SK-N-SH (cell line): ENCODE results near the gene MCTS1. TPM values are rescaled to one million over a fixed set of nuclear protein-coding genes. Genes with fewer than 3 reads are reported as not detected.

Source experiments
- CHD2 ChIP-seq: fragments of 150-350 bp; IDR thresholded peaks from 2 replicates; pipeline ENCODE4 v1.6.1; 2018; ENCODE audit warnings: low read length; ENCODE audit not compliant: partially characterized antibody
- CTCF ChIP-seq: fragments of 200-600 bp; sonication (generic); IDR thresholded peaks from 2 replicates; pipeline ENCODE4 v1.6.1; 2017; ENCODE audit warnings: antibody characterized with exemption, mild to moderate bottlenecking, moderate library complexity
- ELF1 ChIP-seq: IDR thresholded peaks from 2 replicates; pipeline ENCODE4 v1.4.0; 2012
- FOXM1 ChIP-seq: IDR thresholded peaks from 2 replicates; pipeline ENCODE4 v1.4.0; 2012; ENCODE audit warnings: low read depth, mild to moderate bottlenecking
- GABPA ChIP-seq: IDR thresholded peaks from 2 replicates; pipeline ENCODE4 v1.4.0; 2012; ENCODE audit warnings: low read depth, mild to moderate bottlenecking
- JUND ChIP-seq: IDR thresholded peaks from 2 replicates; pipeline ENCODE4 v1.4.0; 2012
- MAX ChIP-seq: IDR thresholded peaks from 2 replicates; pipeline ENCODE4 v1.4.0; 2012; ENCODE audit warnings: low read depth
- MXI1 ChIP-seq: IDR thresholded peaks from 2 replicates; pipeline ENCODE4 v1.6.1; 2012; ENCODE audit warnings: mild to moderate bottlenecking, low read depth, low read length, improper control_type of control experiment
- NFIC ChIP-seq: IDR thresholded peaks from 2 replicates; pipeline ENCODE4 v1.4.0; 2012; ENCODE audit warnings: borderline replicate concordance
- PBX3 ChIP-seq: IDR thresholded peaks from 2 replicates; pipeline ENCODE4; 2012
- POLR2AphosphoS5 ChIP-seq: IDR thresholded peaks from 2 replicates; pipeline ENCODE4 v1.6.1; 2012; ENCODE audit warnings: low read depth, low read length
- RCOR1 ChIP-seq: fragments of 150-350 bp; IDR thresholded peaks from 2 replicates; pipeline ENCODE4 v1.6.1; 2017; ENCODE audit warnings: antibody characterized with exemption, low read length
- REST ChIP-seq: IDR thresholded peaks from 2 replicates; pipeline ENCODE4 v1.6.1; 2012; ENCODE audit warnings: mild to moderate bottlenecking, low read depth, low read length, moderate library complexity
- RFX5 ChIP-seq: IDR thresholded peaks from 2 replicates; pipeline ENCODE4 v1.6.1; 2012; ENCODE audit warnings: mild to moderate bottlenecking, improper control_type of control experiment, low read length
- SIN3A ChIP-seq: IDR thresholded peaks from 2 replicates; pipeline ENCODE4 v1.6.1; 2012; ENCODE audit warnings: low read depth, mild to moderate bottlenecking, low read length, moderate library complexity, borderline replicate concordance
- SMC3 ChIP-seq: IDR thresholded peaks from 2 replicates; pipeline ENCODE4 v1.6.1; 2012; ENCODE audit warnings: low read depth, low read length, improper control_type of control experiment
- TAF1 ChIP-seq: IDR thresholded peaks from 2 replicates; pipeline ENCODE4 v1.6.1; 2012; ENCODE audit warnings: low read depth, mild to moderate bottlenecking, low read length, moderate library complexity, borderline replicate concordance
- TCF12 ChIP-seq: IDR thresholded peaks from 2 replicates; pipeline ENCODE4 v1.4.0; 2012
- YY1 ChIP-seq: IDR thresholded peaks from 2 replicates; pipeline ENCODE4 v1.4.0; 2012; ENCODE audit warnings: low read depth, mild to moderate bottlenecking
- polyA plus RNA-seq, 3 experiments: library from polyadenylated mRNA; depleted of rRNA; stranded (reverse); fragments of >200 nt; gene quantifications; 2 replicates each; pipeline ENCODE4 v1.2.3, GENCODE V29; 2012
- TF ChIP-seq, protein P1 (sequence below): fragments of 150-350 bp; IDR thresholded peaks from 2 replicates; pipeline ENCODE4 v1.6.1; 2017; ENCODE audit warnings: antibody characterized with exemption, low read length, low read depth, borderline replicate concordance

MCTS1 gene
- polyA plus RNA-seq, 1 of the 3 experiments (the other 2 are of a cell fraction), result 62.1 TPM

- TF ChIP-seq REST (no peak), YY1 (peak; percentile 90), SMC3 (no peak), NFIC (peak; percentile 2; the same call in 1 of the 2 replicates), ELF1 (peak; percentile 63), MXI1 (peak; percentile 30; the same call in 1 of the 2 replicates), CTCF (no peak), SIN3A (no peak), TCF12 (peak; percentile 54), POLR2AphosphoS5 (no peak; the same call in none of the 2 replicates), JUND (0 out of 2 replicates have a peak, but pooled peaks have one; percentile 35), PBX3 (no peak; the same call in 1 of the 2 replicates), GABPA (peak; percentile 75), MAX (peak; percentile 84; the same call in 1 of the 2 replicates), TAF1 (no peak; the same call in none of the 2 replicates), RCOR1 (no peak), RFX5 (peak; percentile 35; the same call in 1 of the 2 replicates), CHD2 (peak; percentile 85), FOXM1 (no peak)
- TF ChIP-seq, protein P1, sequence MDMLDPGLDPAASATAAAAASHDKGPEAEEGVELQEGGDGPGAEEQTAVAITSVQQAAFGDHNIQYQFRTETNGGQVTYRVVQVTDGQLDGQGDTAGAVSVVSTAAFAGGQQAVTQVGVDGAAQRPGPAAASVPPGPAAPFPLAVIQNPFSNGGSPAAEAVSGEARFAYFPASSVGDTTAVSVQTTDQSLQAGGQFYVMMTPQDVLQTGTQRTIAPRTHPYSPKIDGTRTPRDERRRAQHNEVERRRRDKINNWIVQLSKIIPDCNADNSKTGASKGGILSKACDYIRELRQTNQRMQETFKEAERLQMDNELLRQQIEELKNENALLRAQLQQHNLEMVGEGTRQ, result peak; percentile 81
Observed at GRCh38 chrX:120560842-120561633, 42.9 kb upstream of the MCTS1 start, which contains the start of gene CUL4B (continued).
